ENCODE data around the gene PLAAT5.
"Not testable (repeated sequence)": the region's sequence is repeated elsewhere in the genome, so short reads cannot be mapped to it uniquely, and the experiment has no call there.

Gene PLAAT5

GRCh38 chr11:63445118-63445517 lies 45.8 kb downstream of the PLAAT5 start:
- no peak overlapping the region for H3K4me3 ChIP-seq (replicated peaks; ENCODE audit: insufficient read depth, low read length)
- no peaks in the 10 kb centered on the region for H3K27me3 ChIP-seq (ENCODE audit: insufficient read depth, poor library complexity, severe bottlenecking)
- H3K27ac ChIP-seq (replicated peaks), result no peak overlapping the region
- no peak for TF ChIP-seq POLR2AphosphoS5 (IDR thresholded peaks at IDR 0.05; ENCODE audit: low read depth)
- no peak for TF ChIP-seq CTCF (IDR thresholded peaks at IDR 0.05; ENCODE audit: insufficient read depth, low read length)
- no peak for TF ChIP-seq GABPA (IDR thresholded peaks at IDR 0.05; ENCODE audit: low read depth)
- no peak for TF ChIP-seq REST (IDR thresholded peaks at IDR 0.05; ENCODE audit: insufficient replicate concordance, low read depth)
- no peak for TF ChIP-seq SPI1 (IDR thresholded peaks at IDR 0.05; ENCODE audit: borderline replicate concordance, low read depth)
- DNase-seq (ENCODE audit: low read depth in 1 of 2, low spot score in 1 of 2), result no peak

DNA sequence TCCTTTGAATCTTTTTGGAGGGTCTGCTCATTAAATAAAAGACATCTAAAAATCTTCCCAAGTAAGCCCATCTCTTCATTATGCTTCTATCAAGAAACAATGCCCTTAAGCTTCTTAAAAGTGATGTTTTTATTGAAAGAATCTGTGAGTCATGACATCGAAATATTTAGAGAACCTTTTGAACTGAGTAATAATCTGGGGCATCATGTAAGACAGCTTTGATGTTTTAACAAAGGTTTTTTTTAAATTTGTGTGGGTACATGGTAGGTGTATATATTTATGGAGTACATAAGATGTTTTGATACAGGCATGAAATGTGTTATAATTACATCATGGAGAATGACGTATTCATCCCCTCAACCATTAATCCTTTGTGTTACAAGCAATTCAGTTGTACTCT lies 46.8 kb downstream of the PLAAT5 start:
- Histone ChIP-seq H3K27ac (replicated peaks) (no peak overlapping the region), H3K4me3 (replicated peaks; ENCODE audit: insufficient read depth, low read length) (no peak overlapping the region), H3K27me3 (ENCODE audit: insufficient read depth, poor library complexity, severe bottlenecking) (no peaks in the 10 kb centered on the region)
- TF ChIP-seq POLR2AphosphoS5 (IDR thresholded peaks at IDR 0.05; ENCODE audit: low read depth), result no peak
- no peak for TF ChIP-seq SPI1 (IDR thresholded peaks at IDR 0.05; ENCODE audit: borderline replicate concordance, low read depth)
- TF ChIP-seq REST (IDR thresholded peaks at IDR 0.05; ENCODE audit: insufficient replicate concordance, low read depth), result no peak
- no peak for TF ChIP-seq CTCF (IDR thresholded peaks at IDR 0.05; ENCODE audit: insufficient read depth, low read length)
- TF ChIP-seq GABPA (IDR thresholded peaks at IDR 0.05; ENCODE audit: low read depth), result no peak
- no peak for DNase-seq (ENCODE audit: low read depth in 1 of 2, low spot score in 1 of 2)

- Histone ChIP-seq H3K27ac (replicated peaks) (no peak overlapping the region), H3K27me3 (ENCODE audit: insufficient read depth, poor library complexity, severe bottlenecking) (no peaks in the 10 kb centered on the region), H3K4me3 (replicated peaks; ENCODE audit: insufficient read depth, low read length) (no peak overlapping the region)
- TF ChIP-seq CTCF (IDR thresholded peaks at IDR 0.05; ENCODE audit: insufficient read depth, low read length), result no peak
- TF ChIP-seq SPI1 (IDR thresholded peaks at IDR 0.05; ENCODE audit: borderline replicate concordance, low read depth), result no peak
- TF ChIP-seq GABPA (IDR thresholded peaks at IDR 0.05; ENCODE audit: low read depth), result no peak
- TF ChIP-seq POLR2AphosphoS5 (IDR thresholded peaks at IDR 0.05; ENCODE audit: low read depth), result no peak
- TF ChIP-seq REST (IDR thresholded peaks at IDR 0.05; ENCODE audit: insufficient replicate concordance, low read depth), result no peak
- DNase-seq (ENCODE audit: low read depth in 1 of 2, low spot score in 1 of 2), result no peak
These were observed 47.3 kb downstream of the PLAAT5 start for GRCh38 chr11:63443714-63444113.

- not testable (repeated sequence) for H3K27me3 ChIP-seq (ENCODE audit: insufficient read depth, poor library complexity, severe bottlenecking); DNase-seq (ENCODE audit: low read depth in 1 of 2, low spot score in 1 of 2); H3K27ac ChIP-seq (replicated peaks); H3K4me3 ChIP-seq (replicated peaks; ENCODE audit: insufficient read depth, low read length)
These were observed 55.1 kb downstream of the PLAAT5 start for GRCh38 chr11:63435831-63436230.

DNA sequence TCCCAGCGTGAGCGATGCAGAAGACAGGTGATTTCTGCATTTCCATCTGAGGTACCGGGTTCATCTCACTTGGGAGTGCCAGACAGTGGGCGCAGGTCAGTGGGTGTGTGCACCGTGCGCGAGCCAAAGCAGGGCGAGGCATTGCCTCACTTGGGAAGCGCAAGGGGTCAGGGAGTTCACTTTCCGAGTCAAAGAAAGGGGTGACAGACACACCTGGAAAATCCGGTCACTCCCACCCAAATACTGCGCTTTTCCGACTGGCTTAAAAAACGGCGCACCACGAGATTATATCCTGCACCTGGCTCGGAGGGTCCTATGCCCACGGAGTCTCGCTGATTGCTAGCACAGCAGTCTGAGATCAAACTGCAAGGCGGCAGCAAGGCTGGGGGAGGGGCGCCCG lies 55.6 kb downstream of the PLAAT5 start:
- H3K4me3 ChIP-seq (replicated peaks; ENCODE audit: insufficient read depth, low read length); H3K27ac ChIP-seq (replicated peaks); DNase-seq (ENCODE audit: low read depth in 1 of 2, low spot score in 1 of 2); H3K27me3 ChIP-seq (ENCODE audit: insufficient read depth, poor library complexity, severe bottlenecking): not testable (repeated sequence)

DNA sequence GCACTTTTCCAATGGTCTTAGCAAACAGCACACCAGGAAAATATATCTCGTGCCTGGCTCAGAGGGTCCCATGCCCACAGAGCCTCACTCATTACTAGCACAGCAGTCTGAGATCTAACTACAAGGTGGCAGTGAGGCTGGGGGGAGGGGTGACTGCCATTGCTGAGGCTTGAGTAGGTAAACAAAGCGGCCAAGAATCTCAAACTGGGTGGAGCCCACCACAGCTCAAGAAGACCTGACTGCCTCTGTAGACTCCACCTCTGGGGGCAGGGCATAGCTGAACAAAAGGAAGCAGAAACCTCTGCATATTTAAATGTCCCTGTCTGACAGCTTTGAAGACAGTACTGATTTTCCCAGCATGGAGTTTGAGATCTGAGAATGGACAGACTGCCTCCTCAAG lies 60.2 kb downstream of the PLAAT5 start:
- H3K27me3 ChIP-seq (ENCODE audit: insufficient read depth, poor library complexity, severe bottlenecking); H3K27ac ChIP-seq (replicated peaks); H3K4me3 ChIP-seq (replicated peaks; ENCODE audit: insufficient read depth, low read length); DNase-seq (ENCODE audit: low read depth in 1 of 2, low spot score in 1 of 2): not testable (repeated sequence)

All from HL-60 (cell line).